DOHH2 (cell line): ENCODE data around the gene TTC16.
A peak's percentile ranks its signal among the peaks of the same experiment; 100 is the strongest.

Source experiments
- H3F3A ChIP-seq: fragments of 200-600 bp; sonication (generic), shearing (Covaris generic); 2 replicates; pipeline ENCODE4 v1.6.0; 2016; ENCODE audit warnings: antibody characterized with exemption, mild to moderate bottlenecking; ENCODE audit not compliant: control insufficient read depth, insufficient read depth
- H3K27ac ChIP-seq: fragments of 200-600 bp; sonication (generic); 2 replicates; pipeline ENCODE4 v1.5.1; 2014; ENCODE audit warnings: low read depth, mild to moderate bottlenecking, low read length, moderate library complexity
- H3K27me3 ChIP-seq: fragments of 200-600 bp; sonication (generic); 2 replicates; pipeline ENCODE4 v1.6.1; 2014; ENCODE audit warnings: mild to moderate bottlenecking, low read length, mixed read lengths; ENCODE audit not compliant: control insufficient read depth
- H3K36me3 ChIP-seq: fragments of 200-600 bp; sonication (generic); 2 replicates; pipeline ENCODE4 v1.6.1; 2014; ENCODE audit warnings: mild to moderate bottlenecking, low read length, moderate library complexity, mixed read lengths; ENCODE audit not compliant: control insufficient read depth
- H3K4me1 ChIP-seq: fragments of 200-600 bp; sonication (generic); 2 replicates; pipeline ENCODE4 v1.6.1; 2014; ENCODE audit warnings: mild to moderate bottlenecking, low read length, mixed read lengths; ENCODE audit not compliant: control insufficient read depth
- H3K4me2 ChIP-seq: fragments of 200-600 bp; sonication (generic); 2 replicates; pipeline ENCODE4 v1.6.0; 2014; ENCODE audit warnings: mild to moderate bottlenecking, low read length, moderate library complexity
- H3K4me3 ChIP-seq: fragments of 200-600 bp; sonication (generic); 2 replicates; pipeline ENCODE4 v1.5.1; 2014; ENCODE audit warnings: mild to moderate bottlenecking, low read length, mixed read lengths
- H3K79me2 ChIP-seq: fragments of 200-600 bp; sonication (generic); 2 replicates; pipeline ENCODE4 v1.6.1; 2014; ENCODE audit warnings: mild to moderate bottlenecking, low read length, mixed read lengths; ENCODE audit not compliant: control insufficient read depth
- H3K9me2 ChIP-seq: fragments of 200-600 bp; sonication (generic); replicated peaks from 2 replicates; pipeline ENCODE4 v1.6.1; 2014; ENCODE audit warnings: mild to moderate bottlenecking, low read length, mixed read lengths; ENCODE audit not compliant: control insufficient read depth
- H3K9me3 ChIP-seq: fragments of 200-600 bp; sonication (generic); 2 replicates; pipeline ENCODE4 v1.6.1; 2014; ENCODE audit warnings: antibody characterized with exemption, low read length, mixed read lengths; ENCODE audit not compliant: control insufficient read depth, insufficient read depth
- H4K20me1 ChIP-seq: fragments of 200-600 bp; sonication (generic); 2 replicates; pipeline ENCODE4 v1.6.0; 2014; ENCODE audit warnings: low read depth, mild to moderate bottlenecking, antibody characterized with exemption, low read length, moderate library complexity; ENCODE audit not compliant: control insufficient read depth, insufficient read depth
- EZH2phosphoT487 ChIP-seq: fragments of 200-600 bp; sonication (generic); IDR thresholded peaks from 2 replicates; pipeline ENCODE4 v1.6.1; 2017; ENCODE audit warnings: borderline replicate concordance, mild to moderate bottlenecking, antibody characterized with exemption, low read length, moderate library complexity, mixed read lengths
- TF ChIP-seq, protein P1 (sequence below): fragments of 200-600 bp; sonication (generic); IDR thresholded peaks from one replicate; pipeline ENCODE4 v1.5.1; 2014; ENCODE audit warnings: antibody characterized with exemption, mild to moderate bottlenecking, low read depth, low read length; ENCODE audit not compliant: poor library complexity, severe bottlenecking

Gene TTC16, protein sequence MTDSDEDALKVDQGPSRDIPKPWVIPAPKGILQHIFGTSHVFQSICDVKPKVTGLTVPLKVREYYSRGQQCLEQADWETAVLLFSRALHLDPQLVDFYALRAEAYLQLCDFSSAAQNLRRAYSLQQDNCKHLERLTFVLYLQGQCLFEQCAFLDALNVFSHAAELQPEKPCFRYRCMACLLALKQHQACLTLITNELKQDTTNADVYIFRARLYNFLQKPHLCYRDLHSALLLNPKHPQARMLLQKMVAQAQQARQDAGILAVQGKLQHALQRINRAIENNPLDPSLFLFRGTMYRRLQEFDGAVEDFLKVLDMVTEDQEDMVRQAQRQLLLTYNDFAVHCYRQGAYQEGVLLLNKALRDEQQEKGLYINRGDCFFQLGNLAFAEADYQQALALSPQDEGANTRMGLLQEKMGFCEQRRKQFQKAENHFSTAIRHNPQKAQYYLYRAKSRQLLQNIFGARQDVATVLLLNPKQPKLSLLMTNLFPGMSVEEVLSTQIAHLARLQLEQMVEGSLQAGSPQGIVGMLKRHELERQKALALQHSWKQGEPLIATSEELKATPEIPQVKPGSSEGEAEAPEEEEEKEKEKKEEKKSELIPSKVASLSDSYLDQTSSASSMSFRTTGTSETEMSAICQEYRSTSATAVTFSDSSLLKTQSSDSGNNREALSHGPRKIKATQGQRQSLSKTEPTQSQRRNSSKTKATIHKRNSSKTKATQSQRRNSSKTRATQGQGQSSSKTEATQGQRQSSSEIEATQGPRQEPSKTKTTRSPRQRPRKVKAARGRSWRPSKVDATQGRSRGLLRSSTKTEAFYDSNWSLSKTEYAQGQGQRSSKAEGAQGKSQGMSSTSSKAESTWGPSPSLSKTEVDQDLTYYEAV

GRCh38 chr9:127715470-127716337 is at the start of gene TTC16, which contains the start of gene PTRH1:
TSS of gene TTC16 (plus strand) at chr9:127716079. CDS start at chr9:127716146, 67 bp downstream.
TSS of gene PTRH1 (minus strand) at chr9:127715663. CDS start at chr9:127715639, 24 bp downstream.
- Histone ChIP-seq H4K20me1 (no peaks in the 10 kb centered on the region), H3K79me2 (no peaks in the 10 kb centered on the region), H3K36me3 (no peaks in the 10 kb centered on the region), H3K27ac (no peak within 1 kb of the TSS), H3K9me3 (no peaks in the 10 kb centered on the region), H3K9me2 (no peaks in the 10 kb centered on the region), H3K4me3 (peak within 1 kb of the TSS; percentile 93), H3K27me3 (no peaks in the 10 kb centered on the region), H3F3A (no peaks in the 10 kb centered on the region), H3K4me2 (peak within 1 kb of the TSS; percentile 96), H3K4me1 (peaks cover 23% of the 10 kb centered on the region)
- TF ChIP-seq, protein P1, sequence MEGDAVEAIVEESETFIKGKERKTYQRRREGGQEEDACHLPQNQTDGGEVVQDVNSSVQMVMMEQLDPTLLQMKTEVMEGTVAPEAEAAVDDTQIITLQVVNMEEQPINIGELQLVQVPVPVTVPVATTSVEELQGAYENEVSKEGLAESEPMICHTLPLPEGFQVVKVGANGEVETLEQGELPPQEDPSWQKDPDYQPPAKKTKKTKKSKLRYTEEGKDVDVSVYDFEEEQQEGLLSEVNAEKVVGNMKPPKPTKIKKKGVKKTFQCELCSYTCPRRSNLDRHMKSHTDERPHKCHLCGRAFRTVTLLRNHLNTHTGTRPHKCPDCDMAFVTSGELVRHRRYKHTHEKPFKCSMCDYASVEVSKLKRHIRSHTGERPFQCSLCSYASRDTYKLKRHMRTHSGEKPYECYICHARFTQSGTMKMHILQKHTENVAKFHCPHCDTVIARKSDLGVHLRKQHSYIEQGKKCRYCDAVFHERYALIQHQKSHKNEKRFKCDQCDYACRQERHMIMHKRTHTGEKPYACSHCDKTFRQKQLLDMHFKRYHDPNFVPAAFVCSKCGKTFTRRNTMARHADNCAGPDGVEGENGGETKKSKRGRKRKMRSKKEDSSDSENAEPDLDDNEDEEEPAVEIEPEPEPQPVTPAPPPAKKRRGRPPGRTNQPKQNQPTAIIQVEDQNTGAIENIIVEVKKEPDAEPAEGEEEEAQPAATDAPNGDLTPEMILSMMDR = no peak
- no peak for TF ChIP-seq EZH2phosphoT487

- Histone ChIP-seq H3K4me1 (no peaks in the 10 kb centered on the region), H3F3A (no peaks in the 10 kb centered on the region), H3K27ac (no peak overlapping the region), H3K36me3 (no peaks in the 10 kb centered on the region), H3K9me3 (no peaks in the 10 kb centered on the region), H3K4me2 (no peak overlapping the region), H3K79me2 (no peaks in the 10 kb centered on the region), H3K9me2 (no peaks in the 10 kb centered on the region), H4K20me1 (no peaks in the 10 kb centered on the region), H3K4me3 (no peak overlapping the region), H3K27me3 (no peaks in the 10 kb centered on the region)
- TF ChIP-seq, protein P1 = no peak
- TF ChIP-seq EZH2phosphoT487 = no peak
These were observed 48.6 kb upstream of the TTC16 start for GRCh38 chr9:127667127-127667844.

GRCh38 chr9:127667906-127668305 is 48.0 kb upstream of the TTC16 start:
- H3K9me3 ChIP-seq = no peaks in the 10 kb centered on the region
- no peaks in the 10 kb centered on the region for H3K9me2 ChIP-seq
- H3K79me2 ChIP-seq = no peaks in the 10 kb centered on the region
- no peaks in the 10 kb centered on the region for H3K27me3 ChIP-seq
- no peaks in the 10 kb centered on the region for H4K20me1 ChIP-seq
- H3K4me2 ChIP-seq = no peak overlapping the region
- no peak overlapping the region for H3K4me3 ChIP-seq
- H3K4me1 ChIP-seq = no peaks in the 10 kb centered on the region
- no peaks in the 10 kb centered on the region for H3K36me3 ChIP-seq
- no peaks in the 10 kb centered on the region for H3F3A ChIP-seq
- H3K27ac ChIP-seq = no peak overlapping the region
- TF ChIP-seq, protein P1 = no peak
- no peak for TF ChIP-seq EZH2phosphoT487
